ENCODE data around the gene TIAM1. TPM values are rescaled to one million over a fixed set of nuclear protein-coding genes. Genes with fewer than 3 reads are reported as not detected.

TIAM1 gene
- total RNA-seq, 2 donors from 2014 or later: 54.2 to 68.7 TPM

DNA sequence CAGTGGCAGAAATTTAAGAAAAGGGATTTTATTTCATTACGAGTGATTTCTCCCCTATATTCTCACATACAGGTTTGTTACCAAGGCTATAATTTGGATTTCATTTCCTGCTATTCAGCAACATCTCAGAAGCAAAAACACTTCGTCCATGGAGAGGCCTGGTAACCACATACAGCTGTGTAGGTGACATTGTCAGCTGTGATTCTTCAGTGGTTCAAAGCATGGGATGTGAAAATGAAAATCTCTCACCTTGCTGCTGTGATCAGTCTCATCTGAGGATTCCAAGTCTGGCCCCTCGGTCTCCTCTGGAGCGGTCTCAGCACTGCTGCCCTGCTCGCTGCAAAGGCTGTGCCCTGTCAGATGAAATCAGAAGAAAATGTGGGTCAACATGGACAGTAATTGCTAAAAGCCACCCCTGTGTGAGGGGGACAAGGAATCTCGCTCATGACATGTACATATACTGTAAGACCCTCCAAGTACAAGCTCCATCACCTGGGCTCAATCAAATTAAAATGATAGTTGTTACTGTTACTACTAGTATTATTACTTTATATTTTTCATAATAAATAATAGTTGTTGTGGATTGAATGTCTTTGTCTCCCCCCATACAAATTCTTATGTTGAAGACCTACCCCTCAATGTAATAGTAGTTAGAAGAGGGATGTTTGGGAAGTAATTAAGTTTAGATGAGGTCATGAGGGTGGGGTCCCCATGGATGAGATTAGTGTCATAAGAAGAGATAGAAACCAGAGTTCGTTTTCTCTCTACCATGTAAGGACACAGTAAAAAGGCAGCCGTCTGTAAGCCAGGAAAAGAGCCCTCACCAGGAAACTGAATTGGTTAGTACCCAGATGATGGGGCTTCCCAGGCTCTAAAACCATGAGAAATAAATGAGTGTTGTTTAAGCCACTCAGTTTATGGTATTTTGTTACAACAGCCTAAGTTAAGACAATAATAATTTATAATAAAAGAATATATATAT, 179.1 kb downstream of the TIAM1 start:
- peaks cover 39% of the 10 kb centered on the region for H3K4me1 Mint-ChIP-seq

DNA sequence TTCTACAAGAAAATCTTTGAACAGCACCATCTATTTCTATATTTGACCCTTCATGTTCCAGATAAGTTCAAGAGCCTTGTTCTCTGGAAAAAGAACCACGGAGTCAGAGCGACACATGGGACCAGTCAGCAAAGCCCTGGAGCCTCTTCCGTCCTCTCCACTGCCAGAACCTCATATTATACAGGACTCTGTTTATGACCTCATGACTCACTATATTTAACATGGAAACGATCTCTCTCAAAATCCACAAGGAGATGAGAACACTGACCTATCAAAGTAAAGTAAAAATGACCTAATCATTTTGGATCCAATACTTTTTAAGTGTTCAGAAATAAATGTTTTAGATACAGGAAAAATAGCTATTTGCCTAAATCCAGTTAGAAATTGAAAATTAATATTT, 181.2 kb downstream of the TIAM1 start:
- peak overlapping the region; percentile 71 for H3K27ac Mint-ChIP-seq
- no peaks in the 10 kb centered on the region for H3K9me3 ChIP-seq (ENCODE audit: control insufficient read depth, low read length, poor library complexity, severe bottlenecking)
- H3K4me3 Mint-ChIP-seq: peak overlapping the region; percentile 85
- DNase-seq (no peak), ATAC-seq (no peak)
- peaks cover 6% of the 10 kb centered on the region for H3K36me3 Mint-ChIP-seq (ENCODE audit: low read depth)
- peaks cover 40% of the 10 kb centered on the region for H3K4me1 Mint-ChIP-seq
- no peaks in the 10 kb centered on the region for H3K27me3 Mint-ChIP-seq

More for the DNA sequence above, 179.1 kb downstream of the TIAM1 start:
- Mint-ChIP-seq H3K27ac (peak overlapping the region; percentile 47), H3K4me3 (no peak overlapping the region), H3K27me3 (no peaks in the 10 kb centered on the region), H3K36me3 (ENCODE audit: low read depth) (peaks cover 9% of the 10 kb centered on the region)
- ATAC-seq (peak; percentile 50), DNase-seq (no peak)
- H3K9me3 ChIP-seq (ENCODE audit: control insufficient read depth, low read length, poor library complexity, severe bottlenecking): no peaks in the 10 kb centered on the region

DNA sequence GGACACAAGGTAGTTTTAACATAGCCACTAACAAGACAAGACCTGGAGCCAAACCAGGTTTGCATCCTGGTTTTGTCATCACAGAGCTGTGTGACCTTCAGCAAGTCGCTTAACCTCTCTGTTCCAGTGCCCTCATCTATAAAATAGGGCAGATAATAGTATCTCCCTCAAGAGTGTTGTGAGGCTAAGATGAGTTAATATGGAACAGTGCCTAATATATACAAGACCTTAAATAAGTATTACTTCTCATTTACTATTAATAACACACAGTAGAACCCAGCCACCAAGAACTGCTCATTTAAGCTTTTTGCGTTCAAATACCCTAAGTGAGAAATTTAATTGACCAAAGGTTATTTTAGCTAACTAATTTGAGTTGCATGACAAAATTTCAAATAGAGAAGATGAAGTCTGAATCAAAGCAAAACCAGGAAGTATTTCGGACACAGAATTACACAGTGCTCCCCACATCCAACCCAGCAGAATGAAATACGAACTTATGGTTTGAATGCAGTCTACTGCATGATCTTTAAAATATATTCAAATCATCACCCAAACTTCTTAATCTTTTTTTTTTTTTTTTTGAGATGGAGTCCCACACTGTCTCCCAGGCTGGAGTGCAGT, 181.9 kb downstream of the TIAM1 start:
- peaks cover 40% of the 10 kb centered on the region for H3K4me1 Mint-ChIP-seq
- ATAC-seq (no peak), DNase-seq (no peak)
- no peaks in the 10 kb centered on the region for H3K9me3 ChIP-seq (ENCODE audit: control insufficient read depth, low read length, poor library complexity, severe bottlenecking)
- H3K4me3 Mint-ChIP-seq: peak overlapping the region; percentile 85
- H3K27ac Mint-ChIP-seq: peak overlapping the region; percentile 71
- peaks cover 6% of the 10 kb centered on the region for H3K36me3 Mint-ChIP-seq (ENCODE audit: low read depth)
- H3K27me3 Mint-ChIP-seq: no peaks in the 10 kb centered on the region

DNA sequence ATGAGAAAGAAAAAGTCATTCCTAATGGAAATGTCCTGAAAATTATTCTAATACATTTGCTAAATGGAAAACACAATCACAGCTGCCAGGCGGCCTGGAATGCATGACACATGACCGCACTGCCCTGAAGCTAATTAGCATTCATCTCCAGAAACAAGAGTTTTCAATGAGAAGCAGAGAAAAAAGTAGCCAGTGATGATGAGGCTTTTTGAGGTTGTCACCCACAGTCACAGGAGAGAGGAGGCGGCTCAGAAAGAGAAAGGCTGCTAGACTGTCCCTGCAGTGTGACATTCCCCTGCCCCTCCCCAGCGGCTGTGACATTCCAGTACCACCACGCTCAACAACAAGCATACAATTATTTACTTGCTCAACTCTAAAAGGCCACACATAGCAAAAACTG, 182.9 kb downstream of the TIAM1 start:
- no peak for DNase-seq
- H3K9me3 ChIP-seq (ENCODE audit: control insufficient read depth, low read length, poor library complexity, severe bottlenecking): no peaks in the 10 kb centered on the region
- Mint-ChIP-seq H3K36me3 (ENCODE audit: low read depth) (peaks cover 6% of the 10 kb centered on the region), H3K4me1 (peaks cover 34% of the 10 kb centered on the region), H3K4me3 (peak overlapping the region; percentile 53), H3K27me3 (no peaks in the 10 kb centered on the region), H3K27ac (peak overlapping the region; percentile 71)
- peak; percentile 51 for ATAC-seq

- Mint-ChIP-seq H3K36me3 (ENCODE audit: low read depth) (peaks cover 6% of the 10 kb centered on the region), H3K4me3 (peak overlapping the region; percentile 78), H3K27ac (peak overlapping the region; percentile 91), H3K4me1 (peaks cover 28% of the 10 kb centered on the region), H3K27me3 (no peaks in the 10 kb centered on the region)
- ATAC-seq (no peak), DNase-seq (no peak)
- no peaks in the 10 kb centered on the region for H3K9me3 ChIP-seq (ENCODE audit: control insufficient read depth, low read length, poor library complexity, severe bottlenecking)
These were observed 184.3 kb downstream of the TIAM1 start for GRCh38 chr21:31159808-31160207.

DNA sequence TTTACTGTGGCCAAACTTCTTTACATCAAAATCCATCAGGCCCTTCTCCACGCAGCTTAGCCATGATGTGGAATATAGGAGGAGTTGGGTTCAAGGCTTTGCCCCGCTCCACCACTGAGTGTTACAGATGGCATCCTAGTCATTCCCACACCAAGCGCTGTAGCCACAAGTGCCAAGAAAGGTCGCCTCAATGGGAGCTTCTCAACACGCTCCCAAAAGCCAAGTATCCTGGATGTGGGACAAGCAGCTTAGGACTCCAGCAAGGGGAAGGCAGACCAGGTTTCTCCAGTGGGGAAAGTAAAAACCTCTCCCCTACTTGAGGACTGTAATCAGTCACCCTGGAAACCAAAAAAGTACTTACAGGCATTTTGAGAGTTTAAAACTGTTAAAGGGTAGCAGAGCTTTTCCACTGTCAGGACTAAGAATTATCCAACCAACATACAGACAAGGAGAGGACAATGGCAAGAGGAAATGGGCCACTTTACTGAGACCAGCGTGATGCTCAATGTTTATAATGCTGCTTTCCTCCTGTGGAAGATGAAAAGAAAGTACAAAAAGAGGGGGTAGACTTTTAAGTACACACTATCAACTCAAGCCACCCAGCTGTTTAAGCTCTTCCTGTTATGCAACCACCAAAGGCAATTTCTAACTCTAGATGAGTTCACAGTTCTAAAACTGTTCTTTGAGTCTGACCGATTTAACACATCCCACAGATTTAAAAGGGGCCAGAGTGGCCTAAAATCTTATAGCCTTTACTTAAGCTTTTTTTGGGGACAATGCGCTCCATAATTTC, 185.1 kb downstream of the TIAM1 start:
- H3K4me1 Mint-ChIP-seq: peaks cover 28% of the 10 kb centered on the region
- H3K27me3 Mint-ChIP-seq: no peaks in the 10 kb centered on the region
- no peak for DNase-seq
- peak overlapping the region; percentile 91 for H3K27ac Mint-ChIP-seq
- peaks cover 8% of the 10 kb centered on the region for H3K36me3 Mint-ChIP-seq (ENCODE audit: low read depth)
- H3K4me3 Mint-ChIP-seq: peak overlapping the region; percentile 78
- no peaks in the 10 kb centered on the region for H3K9me3 ChIP-seq (ENCODE audit: control insufficient read depth, low read length, poor library complexity, severe bottlenecking)
- peak; percentile 83 for ATAC-seq

DNA sequence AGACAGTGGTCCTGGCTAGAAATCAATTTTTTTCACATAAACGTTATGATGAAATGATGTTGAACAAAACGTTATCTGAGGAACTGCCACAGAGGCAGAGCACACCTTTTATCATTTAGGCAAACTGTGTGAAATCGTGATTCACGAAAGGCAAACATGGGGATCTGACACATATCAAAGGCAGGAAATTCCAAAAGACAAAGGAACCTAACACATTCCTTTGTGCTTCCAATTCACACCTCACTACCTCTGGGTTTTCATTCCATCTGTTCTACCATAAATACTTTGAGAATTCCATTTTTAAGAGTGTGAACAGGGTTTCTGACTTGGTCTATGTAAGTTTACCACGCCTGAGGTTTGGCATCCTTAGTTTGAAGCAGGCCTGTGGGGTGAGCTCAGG, 186.3 kb downstream of the TIAM1 start:
- H3K9me3 ChIP-seq (ENCODE audit: control insufficient read depth, low read length, poor library complexity, severe bottlenecking): no peaks in the 10 kb centered on the region
- no peak for ATAC-seq
- peaks cover 22% of the 10 kb centered on the region for H3K4me1 Mint-ChIP-seq
- H3K27me3 Mint-ChIP-seq: no peaks in the 10 kb centered on the region
- no peak for DNase-seq
- no peak overlapping the region for H3K27ac Mint-ChIP-seq
- H3K4me3 Mint-ChIP-seq: no peak overlapping the region
- H3K36me3 Mint-ChIP-seq (ENCODE audit: low read depth): peaks cover 9% of the 10 kb centered on the region

GRCh38 chr21:31156662-31157061, 187.4 kb downstream of the TIAM1 start:
- Mint-ChIP-seq H3K36me3 (ENCODE audit: low read depth) (peaks cover 8% of the 10 kb centered on the region), H3K4me3 (no peak overlapping the region)
- ATAC-seq: no peak

GRCh38 chr21:31156169-31156568, 187.9 kb downstream of the TIAM1 start:
- H3K4me3 Mint-ChIP-seq: no peak overlapping the region
- peaks cover 8% of the 10 kb centered on the region for H3K36me3 Mint-ChIP-seq (ENCODE audit: low read depth)
- peaks cover 14% of the 10 kb centered on the region for H3K4me1 Mint-ChIP-seq
- no peak overlapping the region for H3K27ac Mint-ChIP-seq
- no peak for ATAC-seq
- no peak for DNase-seq
- no peaks in the 10 kb centered on the region for H3K27me3 Mint-ChIP-seq
- no peaks in the 10 kb centered on the region for H3K9me3 ChIP-seq (ENCODE audit: control insufficient read depth, low read length, poor library complexity, severe bottlenecking)

More at GRCh38 chr21:31156662-31157061, 187.4 kb downstream of the TIAM1 start:
- DNase-seq: no peak
- no peak overlapping the region for H3K27ac Mint-ChIP-seq
- peaks cover 17% of the 10 kb centered on the region for H3K4me1 Mint-ChIP-seq
- H3K27me3 Mint-ChIP-seq: no peaks in the 10 kb centered on the region
- no peaks in the 10 kb centered on the region for H3K9me3 ChIP-seq (ENCODE audit: control insufficient read depth, low read length, poor library complexity, severe bottlenecking)

DNA sequence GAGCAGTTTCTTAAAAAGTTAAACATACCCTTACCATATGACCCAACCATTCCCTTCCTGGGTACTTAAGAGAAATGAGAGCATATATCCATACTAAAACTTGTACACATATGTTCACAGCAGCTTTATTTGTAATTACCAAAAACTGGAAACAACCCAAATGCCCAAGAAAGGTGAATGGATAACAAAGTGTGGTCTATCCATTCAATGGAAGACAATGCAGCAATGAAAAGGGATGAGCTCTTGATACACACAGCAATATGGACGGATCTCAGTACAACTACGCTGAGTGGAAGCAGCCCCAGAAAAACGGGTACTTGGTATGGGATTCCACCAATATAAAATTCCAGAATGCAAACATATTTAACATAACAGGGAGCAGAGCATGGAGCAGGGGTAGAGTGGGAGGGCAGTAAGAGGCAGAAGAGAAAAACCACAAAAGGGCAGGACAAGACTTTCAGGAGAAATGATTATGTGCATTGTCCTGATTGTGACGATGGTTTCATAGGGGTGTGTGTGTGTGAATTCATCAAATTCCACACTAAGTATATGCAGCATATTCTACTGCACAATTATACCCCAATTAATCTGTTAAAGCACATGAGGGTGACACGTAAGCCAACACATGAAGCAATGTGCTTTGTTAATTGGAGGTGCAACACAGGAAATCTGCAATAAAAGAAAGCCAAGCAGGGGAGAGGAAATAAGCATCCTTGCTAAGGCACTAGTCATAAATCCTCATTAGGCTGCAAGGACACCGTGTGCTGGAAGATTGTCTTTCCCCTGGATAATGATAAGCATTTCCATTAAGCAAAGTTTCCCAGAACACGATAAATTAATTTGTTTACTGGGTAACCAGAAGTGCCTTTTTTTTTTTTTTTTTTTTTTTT, 192.7 kb downstream of the TIAM1 start:
- H3K4me3 Mint-ChIP-seq: no peak overlapping the region
- H3K36me3 Mint-ChIP-seq (ENCODE audit: low read depth): peaks cover 16% of the 10 kb centered on the region
- peak overlapping the region; percentile 12 for H3K27ac Mint-ChIP-seq
- DNase-seq (no peak), ATAC-seq (no peak)
- H3K4me1 Mint-ChIP-seq: peaks cover 22% of the 10 kb centered on the region
- no peaks in the 10 kb centered on the region for H3K9me3 ChIP-seq (ENCODE audit: control insufficient read depth, low read length, poor library complexity, severe bottlenecking)
- no peaks in the 10 kb centered on the region for H3K27me3 Mint-ChIP-seq

GRCh38 chr21:31145274-31145673, 198.8 kb downstream of the TIAM1 start:
- ATAC-seq: no peak
- H3K9me3 ChIP-seq (ENCODE audit: control insufficient read depth, low read length, poor library complexity, severe bottlenecking): no peaks in the 10 kb centered on the region

GRCh38 chr21:31143036-31143435, 201.0 kb downstream of the TIAM1 start:
- no peak overlapping the region for H3K27ac Mint-ChIP-seq
- H3K4me3 Mint-ChIP-seq: no peak overlapping the region
- no peak for DNase-seq
- H3K27me3 Mint-ChIP-seq: no peaks in the 10 kb centered on the region
- H3K36me3 Mint-ChIP-seq (ENCODE audit: low read depth): peaks cover 11% of the 10 kb centered on the region
- H3K9me3 ChIP-seq (ENCODE audit: control insufficient read depth, low read length, poor library complexity, severe bottlenecking): no peaks in the 10 kb centered on the region
- no peak for ATAC-seq
- peaks cover 19% of the 10 kb centered on the region for H3K4me1 Mint-ChIP-seq

More at GRCh38 chr21:31145274-31145673, 198.8 kb downstream of the TIAM1 start:
- no peaks in the 10 kb centered on the region for H3K27me3 Mint-ChIP-seq
- H3K4me3 Mint-ChIP-seq: no peak overlapping the region
- no peak overlapping the region for H3K27ac Mint-ChIP-seq
- peaks cover 12% of the 10 kb centered on the region for H3K36me3 Mint-ChIP-seq (ENCODE audit: low read depth)
- DNase-seq: no peak
- peaks cover 23% of the 10 kb centered on the region for H3K4me1 Mint-ChIP-seq
